Esophagus (tissue), 2 donors: ENCODE data around the gene RPLP2. TPM values are rescaled to one million over a fixed set of nuclear protein-coding genes. Genes with fewer than 3 reads are reported as not detected.

Source experiments
- H3K27ac ChIP-seq, 2 donors: one replicate each; pipeline ENCODE4 v1.5.1; 2013; ENCODE audit warnings: low read depth in 2 of 2, mild to moderate bottlenecking in 2 of 2, inconsistent platforms in 1 of 2, low read length in 1 of 2, moderate library complexity in 1 of 2
- H3K27me3 ChIP-seq, 2 donors: one replicate each; pipeline ENCODE4 v1.6.1; 2013; ENCODE audit warnings: low read length in 2 of 2, control low read depth in 1 of 2, mild to moderate bottlenecking in 1 of 2; ENCODE audit not compliant: insufficient read depth in 2 of 2, control insufficient read depth in 1 of 2
- H3K36me3 ChIP-seq, 2 donors: one replicate each; pipeline ENCODE4 v1.6.1; 2013; ENCODE audit warnings: low read length in 1 of 2; ENCODE audit not compliant: control insufficient read depth in 2 of 2, insufficient read depth in 2 of 2
- H3K4me1 ChIP-seq, 2 donors: one replicate each; pipeline ENCODE4 v1.6.1; 2013; ENCODE audit warnings: low read length in 1 of 2; ENCODE audit not compliant: control insufficient read depth in 2 of 2, insufficient read depth in 2 of 2
- H3K4me3 ChIP-seq, 2 donors: one replicate each; pipeline ENCODE4 v1.5.1; 2013; ENCODE audit warnings: low read length in 2 of 2, mild to moderate bottlenecking in 2 of 2, low read depth in 1 of 2, moderate library complexity in 1 of 2
- H3K9me3 ChIP-seq, 2 donors: one replicate each; pipeline ENCODE4 v1.6.1; 2013; ENCODE audit warnings: mild to moderate bottlenecking in 2 of 2, low read depth in 1 of 2, low read length in 1 of 2, moderate library complexity in 1 of 2; ENCODE audit not compliant: control insufficient read depth in 2 of 2, insufficient read depth in 1 of 2
- WGBS, 2 donors: extraction: QIAGEN DNeasy Blood & Tissue Kit; methylation state at CpG; one replicate each; pipeline ENCODE4 v1.1.7; 2013; 5-methylcytosine and 5-hydroxymethylcytosine counted together
- polyA plus RNA-seq, 2 donors: library from polyadenylated mRNA; stranded (reverse); fragments of 200-250 nt; gene quantifications; one replicate each; pipeline ENCODE4 v1.2.3, GENCODE V29; 2013
- donor health status: healthy with polysubstance abuse.
- donor health status: Bipolar disorder and iron deficiency.

RPLP2 gene
- polyA plus RNA-seq, 2 donors, result 1,061 to 1,474 TPM

GRCh38 chr11:765802-766091, 44.0 kb upstream of the RPLP2 start:
- H3K4me1 ChIP-seq, result peaks cover 0 to 14% of the 10 kb centered on the region in 2 donors
- H3K36me3 ChIP-seq, result peaks cover 16 to 52% of the 10 kb centered on the region in 2 donors
- H3K9me3 ChIP-seq, result no peaks in the 10 kb centered on the region
- H3K4me3 ChIP-seq, result no peak overlapping the region
- no peak overlapping the region for H3K27ac ChIP-seq
- H3K27me3 ChIP-seq, result no peaks in the 10 kb centered on the region
- WGBS, 2 donors, result 92 to 94% methylated on average over 8 of the region's 8 CpGs

GRCh38 chr11:766106-766935, 43.4 kb upstream of the RPLP2 start:
- no peaks in the 10 kb centered on the region for H3K27me3 ChIP-seq
- H3K4me1 ChIP-seq, result peaks cover 0 to 14% of the 10 kb centered on the region in 2 donors
- H3K27ac ChIP-seq, result peak overlapping the region in 1 of 2 donors; percentile 1
- no peak overlapping the region for H3K4me3 ChIP-seq
- H3K9me3 ChIP-seq, result no peaks in the 10 kb centered on the region
- H3K36me3 ChIP-seq, result peaks cover 21 to 56% of the 10 kb centered on the region in 2 donors
- WGBS, 2 donors, result 71 to 83% methylated on average over 11 of the region's 11 CpGs

- H3K36me3 ChIP-seq, result peaks cover 21 to 58% of the 10 kb centered on the region in 2 donors
- H3K9me3 ChIP-seq, result no peaks in the 10 kb centered on the region
- no peak overlapping the region for H3K27ac ChIP-seq
- WGBS, 2 donors, result 95 to 99% methylated on average over 2 of the region's 2 CpGs
- H3K4me1 ChIP-seq, result peaks cover 0 to 14% of the 10 kb centered on the region in 2 donors
- no peak overlapping the region for H3K4me3 ChIP-seq
- H3K27me3 ChIP-seq, result no peaks in the 10 kb centered on the region
These were observed 42.9 kb upstream of the RPLP2 start for GRCh38 chr11:766936-767210.

- Histone ChIP-seq H3K27ac (no peak overlapping the region), H3K4me3 (no peak overlapping the region), H3K9me3 (no peaks in the 10 kb centered on the region), H3K4me1 (peaks cover 0 to 14% of the 10 kb centered on the region in 2 donors), H3K27me3 (no peaks in the 10 kb centered on the region), H3K36me3 (peaks cover 19 to 60% of the 10 kb centered on the region in 2 donors)
- 93 to 94% methylated on average over 11 of the region's 11 CpGs for WGBS, 2 donors
These were observed 42.5 kb upstream of the RPLP2 start for GRCh38 chr11:767238-767637.

- Histone ChIP-seq H3K4me1 (peaks cover 4 to 6% of the 10 kb centered on the region in 2 donors), H3K9me3 (no peaks in the 10 kb centered on the region), H3K4me3 (no peak overlapping the region), H3K27ac (no peak overlapping the region), H3K27me3 (no peaks in the 10 kb centered on the region), H3K36me3 (peaks cover 20 to 58% of the 10 kb centered on the region in 2 donors)
- 88 to 90% methylated on average over 23 of the region's 23 CpGs for WGBS, 2 donors
These were observed 39.7 kb upstream of the RPLP2 start for GRCh38 chr11:769887-770641.

- H3K4me1 ChIP-seq, result peaks cover 10 to 12% of the 10 kb centered on the region in 2 donors
- no peak overlapping the region for H3K4me3 ChIP-seq
- H3K27ac ChIP-seq, result no peak overlapping the region
- no peaks in the 10 kb centered on the region for H3K27me3 ChIP-seq
- H3K9me3 ChIP-seq, result no peaks in the 10 kb centered on the region
- H3K36me3 ChIP-seq, result peaks cover 20 to 58% of the 10 kb centered on the region in 2 donors
- WGBS, 2 donors, result 90 to 93% methylated on average over 31 to 32 of the region's 32 CpGs
These were observed 38.8 kb upstream of the RPLP2 start for GRCh38 chr11:770642-771616.

- H3K36me3 ChIP-seq, result peaks cover 16 to 51% of the 10 kb centered on the region in 2 donors
- no peak overlapping the region for H3K27ac ChIP-seq
- no peak overlapping the region for H3K4me3 ChIP-seq
- H3K9me3 ChIP-seq, result no peaks in the 10 kb centered on the region
- 79 to 86% methylated on average over 15 of the region's 15 CpGs for WGBS, 2 donors
- peaks cover 10 to 16% of the 10 kb centered on the region in 2 donors for H3K4me1 ChIP-seq
- H3K27me3 ChIP-seq, result no peaks in the 10 kb centered on the region
These were observed 38.1 kb upstream of the RPLP2 start for GRCh38 chr11:771617-772204.

GRCh38 chr11:772429-773390, 37.1 kb upstream of the RPLP2 start:
- Histone ChIP-seq H3K27ac (no peak overlapping the region), H3K4me1 (peaks cover 10 to 15% of the 10 kb centered on the region in 2 donors), H3K27me3 (no peaks in the 10 kb centered on the region), H3K9me3 (no peaks in the 10 kb centered on the region), H3K4me3 (no peak overlapping the region), H3K36me3 (peaks cover 16 to 44% of the 10 kb centered on the region in 2 donors)
- 81 to 82% methylated on average over 34 of the region's 34 CpGs for WGBS, 2 donors
